Activated B cell treated with CpG ODN at 0.5 μM for 24 hours (primary cell): ENCODE measurements around the gene SLC12A2. TPM values are rescaled to one million over a fixed set of nuclear protein-coding genes. Genes with fewer than 3 reads are reported as not detected.

Experiments
- ATAC-seq: fragments of 200-7000 bp; cut with Tn5 transposase; one replicate; pipeline ENCODE4 v1.10.0; 2021; ENCODE audit warnings: low read depth, mild to moderate bottlenecking, moderate library complexity
- CTCF ChIA-PET: fragments of 350-600 bp; sonication (Branson Sonifier 250); formaldehyde crosslinking; loops from one replicate; lab custom pipeline; 2021; ENCODE audit warnings: antibody characterized with exemption; lab: Charles Lee
- POLR2A ChIA-PET: fragments of 350-600 bp; sonication (Branson Sonifier 250); formaldehyde crosslinking; loops from one replicate; lab custom pipeline; 2021; ENCODE audit warnings: antibody characterized with exemption; lab: Charles Lee
- DNase-seq: peaks from one replicate; pipeline ENCODE4 v3.0.0; 2022
- H3K27ac Mint-ChIP-seq: one replicate; pipeline ENCODE4 v1.8.0; 2020; ENCODE audit warnings: mixed read lengths
- H3K27me3 Mint-ChIP-seq: one replicate; pipeline ENCODE4 v1.8.0; 2021; ENCODE audit warnings: mixed read lengths
- H3K36me3 Mint-ChIP-seq: one replicate; pipeline ENCODE4 v1.8.0; 2021; ENCODE audit warnings: low read depth, mixed read lengths
- H3K4me1 Mint-ChIP-seq: one replicate; pipeline ENCODE4 v1.8.0; 2021; ENCODE audit warnings: mixed read lengths
- H3K4me3 Mint-ChIP-seq: one replicate; pipeline ENCODE4 v1.8.0; 2020; ENCODE audit warnings: mild to moderate bottlenecking, mixed read lengths
- H3K9me3 Mint-ChIP-seq: one replicate; pipeline ENCODE4 v1.8.0; 2020; ENCODE audit warnings: mixed read lengths
- CTCF ChIP-seq: fragments of 200-600 bp; IDR thresholded peaks from one replicate; pipeline ENCODE4 v1.8.0; 2022; ENCODE audit warnings: antibody characterized with exemption, mild to moderate bottlenecking
- intact Hi-C: fragments of 100-400 bp; cut with micrococcal nuclease; formaldehyde crosslinking; loops from one replicate; pipeline ENCODE4 v1.15.1; 2024
- total RNA-seq: library from RNA; stranded (reverse); gene quantifications from 2 replicates; pipeline ENCODE4 v1.2.3, GENCODE V29; 2022

Gene SLC12A2
- total RNA-seq, 1 donor from 2014 or later, result 20.6 TPM

- no peak overlapping the region for H3K27ac Mint-ChIP-seq
- CTCF ChIA-PET, result no interaction called here
- TF ChIP-seq CTCF, result no peak
- H3K4me1 Mint-ChIP-seq, result peaks cover 17% of the 10 kb centered on the region
- H3K9me3 Mint-ChIP-seq, result no peaks in the 10 kb centered on the region
- peaks cover 13% of the 10 kb centered on the region for H3K36me3 Mint-ChIP-seq
- no peaks in the 10 kb centered on the region for H3K27me3 Mint-ChIP-seq
- POLR2A ChIA-PET, result no interaction called here
- DNase-seq (no peak), ATAC-seq (no peak)
- intact Hi-C loops, result loop anchor here (1.0 kb wide), 1 partner anchor 8 kb away; no protein-coding TSS in a partner anchor
- no peak overlapping the region for H3K4me3 Mint-ChIP-seq
These were observed 21.6 kb downstream of the SLC12A2 start for GRCh38 chr5:128105203-128105602.

- Mint-ChIP-seq H3K36me3 (peaks cover 29% of the 10 kb centered on the region), H3K9me3 (no peaks in the 10 kb centered on the region), H3K27me3 (no peaks in the 10 kb centered on the region), H3K4me3 (no peak overlapping the region), H3K27ac (no peak overlapping the region), H3K4me1 (peaks cover 14% of the 10 kb centered on the region)
- ChIA-PET CTCF (no interaction called here), POLR2A (no interaction called here)
- no peak for ATAC-seq
- TF ChIP-seq CTCF, result no peak
- no peak for DNase-seq
- intact Hi-C loops, result no loop called here
These were observed 25.6 kb downstream of the SLC12A2 start for GRCh38 chr5:128109138-128109537.

- DNase-seq (no peak), ATAC-seq (no peak)
- no peaks in the 10 kb centered on the region for H3K27me3 Mint-ChIP-seq
- H3K27ac Mint-ChIP-seq, result no peak overlapping the region
- peaks cover 14% of the 10 kb centered on the region for H3K4me1 Mint-ChIP-seq
- ChIA-PET POLR2A (no interaction called here), CTCF (no interaction called here)
- peaks cover 34% of the 10 kb centered on the region for H3K36me3 Mint-ChIP-seq
- intact Hi-C loops, result no loop called here
- no peak overlapping the region for H3K4me3 Mint-ChIP-seq
- no peak for TF ChIP-seq CTCF
- no peaks in the 10 kb centered on the region for H3K9me3 Mint-ChIP-seq
These were observed 26.2 kb downstream of the SLC12A2 start for GRCh38 chr5:128109766-128110165.

- Mint-ChIP-seq H3K27ac (no peak overlapping the region), H3K9me3 (no peaks in the 10 kb centered on the region), H3K4me3 (no peak overlapping the region), H3K4me1 (peaks cover 5% of the 10 kb centered on the region), H3K36me3 (peaks cover 55% of the 10 kb centered on the region), H3K27me3 (no peaks in the 10 kb centered on the region)
- intact Hi-C loops, result no loop called here
- no peak for TF ChIP-seq CTCF
- ChIA-PET CTCF (no interaction called here), POLR2A (no interaction called here)
- ATAC-seq (no peak), DNase-seq (no peak)
These were observed 28.4 kb downstream of the SLC12A2 start for GRCh38 chr5:128111818-128112448.

GRCh38 chr5:128116445-128116844 is 32.9 kb downstream of the SLC12A2 start:
- no peaks in the 10 kb centered on the region for H3K27me3 Mint-ChIP-seq
- no peak for DNase-seq
- POLR2A ChIA-PET, result no interaction called here
- H3K27ac Mint-ChIP-seq, result no peak overlapping the region
- TF ChIP-seq CTCF, result no peak
- peaks cover 71% of the 10 kb centered on the region for H3K36me3 Mint-ChIP-seq
- peaks cover 10% of the 10 kb centered on the region for H3K9me3 Mint-ChIP-seq
- ATAC-seq, result no peak
- CTCF ChIA-PET, result no interaction called here
- H3K4me1 Mint-ChIP-seq, result no peaks in the 10 kb centered on the region
- no peak overlapping the region for H3K4me3 Mint-ChIP-seq
- intact Hi-C loops, result no loop called here
